Cardiac septum (tissue), 1 donor: ENCODE data around the gene RBM18. TPM values are rescaled to one million over a fixed set of nuclear protein-coding genes. Genes with fewer than 3 reads are reported as not detected.

ENCODE experiments used
- DNase-seq: peaks from one replicate; pipeline ENCODE4 v3.0.0-alpha.2; 2020; ENCODE audit warnings: low spot score
- intact Hi-C: fragments of 100-400 bp; cut with DNase I; formaldehyde crosslinking; loops from one replicate; pipeline ENCODE4 v1.14.0; 2022
- total RNA-seq: library from RNA; stranded (reverse); fragmentation: NEBNext Ultra II Directional; extraction: Animal tissue kit (Norgen Biotek cat#: 25700); gene quantifications from one replicate; pipeline ENCODE4 v1.2.1, GENCODE V29; 2021
- donor health status: DM: no; HTN: no; CAD: no.

Gene RBM18
- total RNA-seq, 1 donor from 2014 or later: 32.3 TPM

GRCh38 chr9:122213589-122214413 is 50.8 kb downstream of the RBM18 start:
- intact Hi-C loops: no loop called here
- DNase-seq: peak; percentile 74

- intact Hi-C loops: no loop called here
- DNase-seq: peak; percentile 20
Measured at GRCh38 chr9:122213102-122213588, 51.5 kb downstream of the RBM18 start.

GRCh38 chr9:122212473-122213004 is 52.1 kb downstream of the RBM18 start:
- intact Hi-C loops: no loop called here
- DNase-seq: no peak

GRCh38 chr9:122209451-122209850 is 55.2 kb downstream of the RBM18 start:
- no peak for DNase-seq
- intact Hi-C loops: no loop called here

GRCh38 chr9:122207096-122207495 is 57.5 kb downstream of the RBM18 start:
- DNase-seq: no peak
- intact Hi-C loops: no loop called here

- intact Hi-C loops: no loop called here
- DNase-seq: no peak
Measured at GRCh38 chr9:122206118-122207046, 58.3 kb downstream of the RBM18 start.

GRCh38 chr9:122205176-122205575 is 59.5 kb downstream of the RBM18 start:
- no peak for DNase-seq
- intact Hi-C loops: no loop called here

GRCh38 chr9:122204491-122204890 is 60.1 kb downstream of the RBM18 start:
- no peak for DNase-seq
- intact Hi-C loops: no loop called here

GRCh38 chr9:122204055-122204454 is 60.6 kb downstream of the RBM18 start:
- no peak for DNase-seq
- intact Hi-C loops: no loop called here

GRCh38 chr9:122202111-122202510 is 62.5 kb downstream of the RBM18 start:
- intact Hi-C loops: no loop called here
- no peak for DNase-seq

GRCh38 chr9:122201641-122202040 is 63.0 kb downstream of the RBM18 start:
- DNase-seq: no peak
- intact Hi-C loops: no loop called here

GRCh38 chr9:122200960-122201595 is 63.6 kb downstream of the RBM18 start:
- no peak for DNase-seq
- intact Hi-C loops: no loop called here

- DNase-seq: no peak
- intact Hi-C loops: no loop called here
Measured at GRCh38 chr9:122197882-122198281, 66.8 kb downstream of the RBM18 start.

- intact Hi-C loops: no loop called here
- no peak for DNase-seq
Measured at GRCh38 chr9:122197426-122197825, 67.2 kb downstream of the RBM18 start.

GRCh38 chr9:122195875-122196274 is 68.8 kb downstream of the RBM18 start:
- no peak for DNase-seq
- intact Hi-C loops: no loop called here

- intact Hi-C loops: no loop called here
- no peak for DNase-seq
Measured at GRCh38 chr9:122193651-122194050, 71.0 kb downstream of the RBM18 start.

- no peak for DNase-seq
- intact Hi-C loops: no loop called here
Measured at GRCh38 chr9:122192914-122193525, 71.6 kb downstream of the RBM18 start.

- intact Hi-C loops: no loop called here
- DNase-seq: no peak
Measured at GRCh38 chr9:122192261-122192875, 72.3 kb downstream of the RBM18 start.

GRCh38 chr9:122191584-122191983 is 73.1 kb downstream of the RBM18 start:
- intact Hi-C loops: no loop called here
- DNase-seq: no peak
